Brain microvascular endothelial cell (primary cell): ENCODE data around the gene DOCK1.

Experiments
- DNase-seq: peaks from one replicate; pipeline ENCODE4 v3.0.0-alpha.2; 2020
- H3K27ac ChIP-seq: fragments of 250-450 bp; sonication (Bioruptor Pico); 2 replicates; pipeline ENCODE4 v1.5.1; 2020; ENCODE audit warnings: mild to moderate bottlenecking, moderate library complexity
- H3K27me3 ChIP-seq: fragments of 250-450 bp; sonication (Bioruptor Pico); replicated peaks from 2 replicates; pipeline ENCODE4 v1.5.1; 2020; ENCODE audit warnings: mild to moderate bottlenecking
- H3K36me3 ChIP-seq: fragments of 250-450 bp; sonication (Bioruptor Pico); replicated peaks from 2 replicates; pipeline ENCODE4 v1.5.1; 2020; ENCODE audit warnings: mild to moderate bottlenecking
- H3K4me3 ChIP-seq: 2 replicates; pipeline ENCODE4 v1.5.1; 2011; ENCODE audit warnings: low read depth, mild to moderate bottlenecking, control low read depth, low read length, moderate library complexity
- CTCF ChIP-seq: IDR thresholded peaks from 2 replicates; pipeline ENCODE4 v1.5.1; 2011; ENCODE audit warnings: low read depth, mild to moderate bottlenecking, moderate library complexity, low read length, control low read depth, inconsistent platforms; ENCODE audit errors: missing control alignments
- in situ Hi-C: cut with HindIII; loops from 2 replicates; pipeline ENCODE4 v1.10.0; 2017; ENCODE audit warnings: low sequenced_read_pairs, low pct_ligation_motif_present

The DOCK1 gene

GRCh38 chr10:127370601-127371000, 465.4 kb downstream of the DOCK1 start:
- in situ Hi-C loops, result no loop called here
- no peaks in the 10 kb centered on the region for H3K27me3 ChIP-seq
- H3K27ac ChIP-seq, result no peak overlapping the region
- TF ChIP-seq CTCF, result no peak
- DNase-seq, result no peak
- H3K36me3 ChIP-seq, result peaks cover 7% of the 10 kb centered on the region
- H3K4me3 ChIP-seq, result no peak overlapping the region

DNA sequence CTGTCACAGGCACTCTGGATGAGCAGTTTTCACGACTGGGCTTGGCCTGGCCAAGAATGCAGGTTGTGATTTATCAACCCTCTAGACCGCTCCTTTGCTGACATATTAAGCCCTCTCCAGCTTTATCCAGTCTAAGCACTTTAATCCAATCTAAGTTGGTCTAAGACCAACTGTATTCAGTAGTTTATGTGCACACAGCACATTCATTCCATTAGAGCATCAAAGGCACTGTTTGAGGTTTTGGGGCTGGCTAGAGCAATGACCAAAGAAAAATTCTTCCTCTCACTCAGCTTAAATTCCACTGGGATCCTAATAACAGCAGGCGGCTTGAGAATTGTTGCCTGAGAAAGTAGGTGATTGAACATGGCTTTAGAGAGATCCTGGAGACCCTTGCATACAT, 467.1 kb downstream of the DOCK1 start:
- H3K36me3 ChIP-seq, result peaks cover 7% of the 10 kb centered on the region
- H3K4me3 ChIP-seq, result no peak overlapping the region
- no peaks in the 10 kb centered on the region for H3K27me3 ChIP-seq
- H3K27ac ChIP-seq, result no peak overlapping the region
- in situ Hi-C loops, result no loop called here
- DNase-seq, result no peak
- TF ChIP-seq CTCF, result no peak

DNA sequence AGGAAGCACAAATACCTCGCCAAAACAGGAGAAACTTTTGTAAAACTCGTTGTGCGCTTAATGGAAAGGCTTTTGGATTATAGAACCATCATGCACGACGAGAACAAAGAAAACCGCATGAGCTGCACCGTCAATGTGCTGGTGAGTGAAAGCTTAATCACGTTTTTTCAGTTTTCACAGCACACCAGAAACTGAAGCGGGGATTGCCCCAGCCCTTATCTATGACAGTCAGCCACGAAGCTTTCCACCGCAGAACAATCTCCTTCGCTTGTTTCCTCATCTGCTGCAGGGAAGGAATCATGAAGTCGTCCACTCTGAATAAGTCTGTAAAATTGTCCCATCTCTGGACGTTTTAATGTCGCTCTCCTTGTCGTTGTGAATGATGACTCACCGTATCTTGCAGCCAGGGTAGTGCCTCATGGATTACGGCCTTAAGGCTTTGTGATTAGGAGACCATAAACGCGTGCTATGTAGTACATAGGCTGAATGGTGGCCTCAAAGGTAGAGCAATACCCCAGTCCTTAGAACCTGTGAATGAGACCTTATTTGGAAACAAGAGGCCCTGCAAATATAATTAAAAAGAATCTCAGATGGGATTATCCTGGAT, 468.9 kb downstream of the DOCK1 start:
- Histone ChIP-seq H3K27me3 (no peaks in the 10 kb centered on the region), H3K4me3 (no peak overlapping the region), H3K36me3 (peaks cover 7% of the 10 kb centered on the region), H3K27ac (no peak overlapping the region)
- DNase-seq, result no peak
- no peak for TF ChIP-seq CTCF
- in situ Hi-C loops, result no loop called here

DNA sequence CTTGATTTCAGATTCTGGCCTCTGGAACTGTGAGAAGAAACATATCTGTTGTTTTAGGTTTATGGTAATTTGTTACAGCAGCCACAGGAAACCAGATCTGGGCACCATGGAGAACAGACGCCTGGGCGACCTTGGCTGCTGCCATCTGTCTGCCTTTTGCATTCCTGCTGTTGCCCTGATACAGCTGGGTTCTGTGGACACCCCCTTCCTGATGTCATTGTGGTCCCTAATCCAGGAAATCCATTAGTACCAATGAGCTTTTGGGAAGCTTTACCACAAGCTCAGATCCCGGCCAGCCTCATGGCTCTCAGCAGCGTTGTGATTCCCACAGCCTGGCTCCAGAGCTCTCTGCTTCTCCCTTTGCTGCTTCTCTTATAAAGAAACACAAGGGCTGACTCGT, 469.7 kb downstream of the DOCK1 start:
- no peak for DNase-seq
- H3K36me3 ChIP-seq, result peaks cover 7% of the 10 kb centered on the region
- in situ Hi-C loops, result no loop called here

GRCh38 chr10:127375461-127375860, 470.2 kb downstream of the DOCK1 start:
- no peaks in the 10 kb centered on the region for H3K27me3 ChIP-seq
- no peak overlapping the region for H3K4me3 ChIP-seq
- no peak overlapping the region for H3K27ac ChIP-seq
- peaks cover 7% of the 10 kb centered on the region for H3K36me3 ChIP-seq
- in situ Hi-C loops, result no loop called here
- DNase-seq, result no peak
- TF ChIP-seq CTCF, result no peak

More for the DNA sequence above, 469.7 kb downstream of the DOCK1 start:
- TF ChIP-seq CTCF, result no peak
- Histone ChIP-seq H3K27ac (no peak overlapping the region), H3K27me3 (no peaks in the 10 kb centered on the region), H3K4me3 (no peak overlapping the region)

- in situ Hi-C loops, result no loop called here
- no peak for TF ChIP-seq CTCF
- Histone ChIP-seq H3K4me3 (no peak overlapping the region), H3K36me3 (peaks cover 7% of the 10 kb centered on the region), H3K27ac (no peak overlapping the region), H3K27me3 (no peaks in the 10 kb centered on the region)
- no peak for DNase-seq
Observed at GRCh38 chr10:127376071-127376470, 470.8 kb downstream of the DOCK1 start.
